ENCODE data around the gene PTH2.

- TF ChIP-seq ZFP3 (CRISPR knock-in tag; IDR thresholded peaks at IDR 0.05) (no peak), ISL1 (CRISPR knock-in tag; IDR thresholded peaks at IDR 0.05) (no peak), ZNF565 (CRISPR knock-in tag; conservative IDR thresholded peaks at IDR 0.05; ENCODE audit: low read depth) (no peak), PATZ1 (CRISPR knock-in tag; IDR thresholded peaks at IDR 0.05; ENCODE audit: borderline replicate concordance) (no peak), ZNF70 (CRISPR knock-in tag; IDR thresholded peaks at IDR 0.05) (no peak)
- TF ChIP-seq, protein P1, sequence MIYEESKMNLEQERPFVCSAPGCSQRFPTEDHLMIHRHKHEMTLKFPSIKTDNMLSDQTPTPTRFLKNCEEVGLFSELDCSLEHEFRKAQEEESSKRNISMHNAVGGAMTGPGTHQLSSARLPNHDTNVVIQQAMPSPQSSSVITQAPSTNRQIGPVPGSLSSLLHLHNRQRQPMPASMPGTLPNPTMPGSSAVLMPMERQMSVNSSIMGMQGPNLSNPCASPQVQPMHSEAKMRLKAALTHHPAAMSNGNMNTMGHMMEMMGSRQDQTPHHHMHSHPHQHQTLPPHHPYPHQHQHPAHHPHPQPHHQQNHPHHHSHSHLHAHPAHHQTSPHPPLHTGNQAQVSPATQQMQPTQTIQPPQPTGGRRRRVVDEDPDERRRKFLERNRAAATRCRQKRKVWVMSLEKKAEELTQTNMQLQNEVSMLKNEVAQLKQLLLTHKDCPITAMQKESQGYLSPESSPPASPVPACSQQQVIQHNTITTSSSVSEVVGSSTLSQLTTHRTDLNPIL (CRISPR knock-in tag; IDR thresholded peaks at IDR 0.05; ENCODE audit: low read depth) = no peak
Measured at GRCh38 chr19:49427855-49428546, 4.8 kb upstream of the PTH2 start.
